ENCODE data around the gene STARD5. TPM values are rescaled to one million over a fixed set of nuclear protein-coding genes. Genes with fewer than 3 reads are reported as not detected.

Gene STARD5
- total RNA-seq, 4 donors from 2014 or later = 37.8 to 39.6 (median 38.7) TPM

DNA sequence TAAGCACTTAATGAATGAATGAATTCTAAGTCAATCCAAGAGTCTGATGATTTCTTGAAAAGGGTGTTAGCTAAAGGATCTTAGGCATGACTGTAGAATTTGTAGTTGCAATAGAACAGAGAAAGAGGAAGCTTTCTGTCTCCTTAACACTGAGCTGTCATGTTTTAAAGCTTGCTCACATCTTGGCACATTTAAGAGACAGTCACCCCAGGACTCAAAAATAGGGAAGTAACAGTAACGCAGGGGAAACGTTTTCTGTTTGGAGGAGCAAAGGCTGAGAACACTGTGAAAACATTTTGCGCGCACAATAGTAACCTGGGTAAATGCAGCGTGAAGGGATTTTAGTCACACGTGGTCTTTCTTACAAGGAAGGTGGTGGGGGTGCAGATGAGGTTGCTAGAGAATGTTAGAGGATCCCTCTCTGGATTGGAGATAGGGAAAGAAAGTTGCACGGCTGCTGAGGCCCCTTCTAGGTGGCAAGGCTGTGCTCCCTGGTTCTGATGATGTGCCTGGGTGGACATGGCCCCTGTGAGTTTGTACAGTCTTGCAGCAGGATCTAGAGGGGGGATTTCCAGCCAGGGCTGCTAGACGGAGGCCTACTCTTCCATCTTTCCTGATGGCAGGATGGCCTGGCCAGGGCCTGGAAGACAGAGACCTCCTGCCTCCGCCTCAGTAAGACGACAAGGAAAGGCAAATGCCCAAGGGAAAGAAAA, 12.0 kb downstream of the STARD5 start:
- Histone ChIP-seq H3K4me1 (peaks cover 0 to 16% (median 7%) of the 10 kb centered on the region in 4 donors), H3K27me3 (no peaks in the 10 kb centered on the region), H3K4me3 (no peak overlapping the region), H3K27ac (peak overlapping the region; percentile 45 to 78 (median 58)), H3K9me3 (no peaks in the 10 kb centered on the region), H3K36me3 (peaks cover 0 to 38% (median 0%) of the 10 kb centered on the region in 3 donors)
- DNase-seq = peak; percentile 38 to 81 (median 73)
- TF ChIP-seq POLR2A (IDR thresholded peaks at IDR 0.05) = no peak
- TF ChIP-seq, protein P1, sequence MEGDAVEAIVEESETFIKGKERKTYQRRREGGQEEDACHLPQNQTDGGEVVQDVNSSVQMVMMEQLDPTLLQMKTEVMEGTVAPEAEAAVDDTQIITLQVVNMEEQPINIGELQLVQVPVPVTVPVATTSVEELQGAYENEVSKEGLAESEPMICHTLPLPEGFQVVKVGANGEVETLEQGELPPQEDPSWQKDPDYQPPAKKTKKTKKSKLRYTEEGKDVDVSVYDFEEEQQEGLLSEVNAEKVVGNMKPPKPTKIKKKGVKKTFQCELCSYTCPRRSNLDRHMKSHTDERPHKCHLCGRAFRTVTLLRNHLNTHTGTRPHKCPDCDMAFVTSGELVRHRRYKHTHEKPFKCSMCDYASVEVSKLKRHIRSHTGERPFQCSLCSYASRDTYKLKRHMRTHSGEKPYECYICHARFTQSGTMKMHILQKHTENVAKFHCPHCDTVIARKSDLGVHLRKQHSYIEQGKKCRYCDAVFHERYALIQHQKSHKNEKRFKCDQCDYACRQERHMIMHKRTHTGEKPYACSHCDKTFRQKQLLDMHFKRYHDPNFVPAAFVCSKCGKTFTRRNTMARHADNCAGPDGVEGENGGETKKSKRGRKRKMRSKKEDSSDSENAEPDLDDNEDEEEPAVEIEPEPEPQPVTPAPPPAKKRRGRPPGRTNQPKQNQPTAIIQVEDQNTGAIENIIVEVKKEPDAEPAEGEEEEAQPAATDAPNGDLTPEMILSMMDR (IDR thresholded peaks at IDR 0.05) = no peak

DNA sequence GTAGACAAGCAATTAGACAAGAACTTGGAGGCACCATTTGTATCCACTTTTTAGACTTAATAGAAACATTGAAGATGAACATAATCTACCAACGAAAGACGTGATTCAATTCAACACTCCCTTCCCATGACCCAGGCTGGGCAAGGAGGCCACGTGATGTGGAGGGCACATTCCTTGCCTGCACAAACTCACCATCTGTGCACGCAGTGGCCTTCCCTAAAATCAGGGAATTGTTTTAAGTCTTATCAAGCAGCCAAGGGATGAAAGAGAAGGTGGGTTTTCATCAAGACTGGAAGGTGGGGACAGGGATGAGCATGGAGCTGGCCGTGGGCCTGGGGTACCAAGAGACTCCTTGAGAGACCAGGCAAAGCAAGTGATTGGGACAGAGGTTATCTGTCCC, 13.5 kb downstream of the STARD5 start:
- H3K27me3 ChIP-seq = no peaks in the 10 kb centered on the region
- no peak overlapping the region for H3K4me3 ChIP-seq
- H3K9me3 ChIP-seq = no peaks in the 10 kb centered on the region
- peak overlapping the region in 1 of 4 donors; percentile 78 for H3K27ac ChIP-seq
- no peak for TF ChIP-seq POLR2A (IDR thresholded peaks at IDR 0.05)
- TF ChIP-seq, protein P1 (IDR thresholded peaks at IDR 0.05) = no peak
- H3K36me3 ChIP-seq = peaks cover 0 to 40% (median 0%) of the 10 kb centered on the region in 3 donors
- peaks cover 0 to 13% (median 3%) of the 10 kb centered on the region in 4 donors for H3K4me1 ChIP-seq
- DNase-seq = peak; percentile 15 to 38 (median 19)

DNA sequence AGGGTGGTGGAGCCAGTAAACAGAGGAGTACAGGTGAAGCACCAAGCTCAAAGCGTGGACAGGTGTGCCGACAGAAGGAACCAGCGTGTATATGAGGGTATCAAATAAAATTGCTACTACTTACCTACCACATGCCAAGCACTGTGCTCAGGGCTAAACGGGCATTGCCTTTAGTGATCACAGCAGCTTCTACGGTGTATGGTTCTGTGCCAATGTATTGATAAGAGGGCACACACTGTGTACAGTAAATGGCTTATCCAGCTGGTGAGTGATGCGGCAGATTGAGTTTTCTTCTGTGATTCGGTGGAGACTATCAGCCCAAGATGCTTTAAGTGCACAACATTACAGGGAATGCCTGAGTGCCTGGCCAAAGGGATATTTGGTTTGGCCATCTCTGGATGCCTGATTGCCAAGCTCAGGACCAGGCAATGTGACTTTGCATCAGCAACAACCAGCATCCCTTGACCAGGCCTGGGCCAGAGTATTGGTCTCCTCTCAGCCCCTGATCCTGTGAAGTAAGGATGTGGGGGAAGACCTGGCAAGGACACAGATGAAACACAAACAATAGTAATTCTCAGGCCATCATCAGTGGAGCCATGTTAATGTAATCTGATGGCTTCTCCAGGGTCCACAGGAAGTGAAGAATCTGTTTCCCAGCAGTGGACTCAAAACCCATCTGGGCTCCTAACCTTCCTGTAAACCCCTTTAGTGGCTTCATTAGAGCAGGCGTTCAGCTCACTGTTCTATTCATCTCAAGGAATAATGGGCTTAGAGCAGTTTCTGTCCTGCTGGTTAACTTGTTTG, 14.1 kb downstream of the STARD5 start:
- no peak for TF ChIP-seq POLR2A (IDR thresholded peaks at IDR 0.05)
- TF ChIP-seq, protein P1 (IDR thresholded peaks at IDR 0.05) = no peak
- H3K4me1 ChIP-seq = peaks cover 0 to 13% (median 3%) of the 10 kb centered on the region in 4 donors

DNA sequence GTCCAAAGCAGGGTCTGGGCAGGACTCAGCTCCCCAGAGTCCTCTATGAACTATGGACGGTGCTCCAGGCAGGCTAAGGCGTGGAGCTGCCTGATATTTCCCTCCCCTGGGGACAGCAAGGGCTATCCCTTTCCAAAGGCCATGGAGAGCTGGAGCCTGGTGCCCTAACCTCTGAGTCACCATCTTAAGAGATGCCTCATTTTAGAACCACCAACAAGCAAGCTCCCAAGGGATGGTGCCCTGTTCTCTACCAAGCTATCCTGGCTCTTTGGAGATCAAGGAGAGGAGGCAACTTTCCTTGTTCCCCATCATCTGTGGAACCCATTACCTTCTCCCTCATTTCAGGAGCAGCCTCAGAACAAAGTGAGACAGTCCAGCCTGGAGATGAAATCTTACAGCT, 15.7 kb downstream of the STARD5 start:
- Histone ChIP-seq H3K27ac (no peak overlapping the region), H3K4me3 (no peak overlapping the region), H3K36me3 (peaks cover 0 to 36% (median 0%) of the 10 kb centered on the region in 3 donors), H3K9me3 (no peaks in the 10 kb centered on the region), H3K4me1 (peaks cover 0 to 29% (median 12%) of the 10 kb centered on the region in 4 donors), H3K27me3 (no peaks in the 10 kb centered on the region)
- peak in 2 of 3 donors; percentile 26 to 40 for DNase-seq
- no peak for TF ChIP-seq POLR2A (IDR thresholded peaks at IDR 0.05)
- TF ChIP-seq, protein P1 (IDR thresholded peaks at IDR 0.05) = no peak

More for the DNA sequence above, 14.1 kb downstream of the STARD5 start:
- Histone ChIP-seq H3K27ac (peak overlapping the region in 1 of 4 donors; percentile 78), H3K27me3 (no peaks in the 10 kb centered on the region), H3K4me3 (no peak overlapping the region), H3K36me3 (peaks cover 0 to 41% (median 0%) of the 10 kb centered on the region in 3 donors), H3K9me3 (no peaks in the 10 kb centered on the region)
- DNase-seq = peak; percentile 13 to 45 (median 24)

DNA sequence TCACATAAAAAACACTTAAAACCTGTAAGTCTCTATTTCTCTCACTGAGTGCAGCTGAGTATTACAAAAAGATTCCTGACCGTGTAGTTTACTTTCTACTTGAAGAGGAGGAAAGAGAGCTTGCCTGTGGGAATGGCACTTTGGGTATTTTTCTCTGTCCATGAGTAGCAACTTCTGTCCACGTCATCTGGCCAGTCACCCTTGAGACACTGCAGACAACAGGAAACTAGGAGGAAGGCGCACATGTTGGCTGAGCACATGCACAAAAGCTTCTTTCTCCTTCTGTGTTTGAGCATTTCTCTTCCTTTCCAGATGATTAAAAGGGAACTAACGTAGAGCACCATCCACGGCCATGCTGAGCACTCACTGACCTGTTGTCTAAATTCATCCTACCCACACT, 19.7 kb downstream of the STARD5 start:
- TF ChIP-seq, protein P1 (IDR thresholded peaks at IDR 0.05) = no peak
- TF ChIP-seq POLR2A (IDR thresholded peaks at IDR 0.05) = no peak
- Histone ChIP-seq H3K27me3 (no peaks in the 10 kb centered on the region), H3K27ac (peak overlapping the region; percentile 26 to 93 (median 60)), H3K36me3 (peaks cover 0 to 27% (median 0%) of the 10 kb centered on the region in 3 donors), H3K9me3 (no peaks in the 10 kb centered on the region), H3K4me1 (peaks cover 0 to 19% (median 10%) of the 10 kb centered on the region in 4 donors), H3K4me3 (no peak overlapping the region)
- DNase-seq = peak in 2 of 3 donors; percentile 68 to 69

Data from Peyer's patch (tissue), 4 donors.